Neural progenitor cell (in vitro differentiated cells): ENCODE measurements around the gene DLL4. TPM values are rescaled to one million over a fixed set of nuclear protein-coding genes. Genes with fewer than 3 reads are reported as not detected.

ENCODE experiments used
- DNase-seq: peaks from one replicate; pipeline ENCODE4 v3.0.0-alpha.2; 2016; ENCODE audit warnings: low spot score
- H2AFZ ChIP-seq: fragments of 200-600 bp; sonication (generic); replicated peaks from 2 replicates; pipeline ENCODE4 v1.6.1; 2016; ENCODE audit warnings: antibody characterized with exemption
- H3F3A ChIP-seq: fragments of 200-600 bp; sonication (generic); 2 replicates; pipeline ENCODE4 v1.6.1; 2016; ENCODE audit warnings: antibody characterized with exemption, low read depth
- H3K27ac ChIP-seq: fragments of 200-600 bp; sonication (generic); 2 replicates; pipeline ENCODE4 v1.5.1; 2016; ENCODE audit warnings: mild to moderate bottlenecking
- H3K27me3 ChIP-seq: fragments of 200-600 bp; sonication (generic); 2 replicates; pipeline ENCODE4 v1.6.1; 2016; ENCODE audit warnings: mild to moderate bottlenecking, moderate library complexity
- H3K36me3 ChIP-seq: fragments of 200-600 bp; sonication (generic); 2 replicates; pipeline ENCODE4 v1.5.1; 2016
- H3K4me1 ChIP-seq: fragments of 200-600 bp; sonication (generic); 2 replicates; pipeline ENCODE4 v1.6.1; 2016; ENCODE audit warnings: mixed run types
- H3K4me2 ChIP-seq: fragments of 200-600 bp; sonication (generic); 2 replicates; pipeline ENCODE4 v1.6.1; 2016
- H3K4me3 ChIP-seq: fragments of 200-600 bp; sonication (generic); 2 replicates; pipeline ENCODE4 v1.5.1; 2016
- H3K79me2 ChIP-seq: fragments of 200-600 bp; sonication (generic); 2 replicates; pipeline ENCODE4 v1.6.1; 2016; ENCODE audit warnings: low read depth
- H3K9ac ChIP-seq: fragments of 200-600 bp; sonication (generic); 2 replicates; pipeline ENCODE4 v1.6.1; 2016
- H3K9me3 ChIP-seq: fragments of 200-600 bp; sonication (generic); 2 replicates; pipeline ENCODE4 v1.5.1; 2016; ENCODE audit warnings: low read depth
- H4K20me1 ChIP-seq: fragments of 200-600 bp; sonication (generic); 2 replicates; pipeline ENCODE4 v1.6.1; 2016; ENCODE audit warnings: low read depth
- H3K27ac Mint-ChIP-seq: 3 replicates; pipeline ENCODE4 v1.8.0; 2021; ENCODE audit warnings: mixed read lengths
- H3K27me3 Mint-ChIP-seq: 2 replicates; pipeline ENCODE4 v1.8.0; 2022; ENCODE audit warnings: low read depth, mild to moderate bottlenecking, inconsistent platforms, moderate library complexity, mixed read lengths; ENCODE audit not compliant: insufficient read depth
- H3K36me3 Mint-ChIP-seq: 3 replicates; pipeline ENCODE4 v1.8.0; 2021; ENCODE audit warnings: mixed read lengths
- H3K4me1 Mint-ChIP-seq: 3 replicates; pipeline ENCODE4 v1.8.0; 2021; ENCODE audit warnings: mixed read lengths
- H3K4me3 Mint-ChIP-seq: 3 replicates; pipeline ENCODE4 v1.8.0; 2021; ENCODE audit warnings: mild to moderate bottlenecking, moderate library complexity, mixed read lengths
- H3K9me3 Mint-ChIP-seq: 3 replicates; pipeline ENCODE4 v1.8.0; 2020; ENCODE audit warnings: mixed read lengths
- CTCF ChIP-seq: fragments of 200-600 bp; sonication (generic); IDR thresholded peaks from 2 replicates; pipeline ENCODE4 v1.5.1; 2017; ENCODE audit warnings: antibody characterized with exemption, mild to moderate bottlenecking
- EZH2 ChIP-seq: fragments of 200-600 bp; sonication (generic); IDR thresholded peaks from 2 replicates; pipeline ENCODE4 v1.6.1; 2017; ENCODE audit warnings: antibody characterized with exemption, mild to moderate bottlenecking, moderate library complexity
- EZH2phosphoT487 ChIP-seq: fragments of 200-600 bp; sonication (generic); IDR thresholded peaks from 2 replicates; pipeline ENCODE4 v1.6.1; 2017; ENCODE audit warnings: antibody characterized with exemption
- total RNA-seq: library from RNA; depleted of rRNA; stranded (reverse); fragments of >200 nt; gene quantifications from 2 replicates; pipeline ENCODE4 v1.2.3, GENCODE V29; 2015; ENCODE audit warnings: low replicate concordance

The DLL4 gene
- total RNA-seq, 1 donor from 2014 or later, result not detected

GRCh38 chr15:40891810-40892446 lies 37.2 kb upstream of the DLL4 start:
- Mint-ChIP-seq H3K4me1 (peaks cover 23% of the 10 kb centered on the region), H3K27ac (peak overlapping the region; percentile 52), H3K27me3 (peaks cover 9% of the 10 kb centered on the region), H3K4me3 (peak overlapping the region; percentile 27), H3K9me3 (no peaks in the 10 kb centered on the region), H3K36me3 (peaks cover 4% of the 10 kb centered on the region)
- Histone ChIP-seq H3K27me3 (peaks cover 20% of the 10 kb centered on the region), H2AFZ (peak overlapping the region; percentile 19), H3K9me3 (no peaks in the 10 kb centered on the region), H3K4me1 (peaks cover 7% of the 10 kb centered on the region), H4K20me1 (no peaks in the 10 kb centered on the region), H3K4me3 (no peak overlapping the region), H3F3A (peaks cover 4% of the 10 kb centered on the region), H3K4me2 (no peak overlapping the region), H3K27ac (no peak overlapping the region), H3K9ac (no peak overlapping the region), H3K79me2 (peaks cover 25% of the 10 kb centered on the region), H3K36me3 (no peaks in the 10 kb centered on the region)
- peak; percentile 74 for TF ChIP-seq CTCF
- TF ChIP-seq EZH2phosphoT487, result no peak
- TF ChIP-seq EZH2, result no peak
- DNase-seq, result peak; percentile 56

DNA sequence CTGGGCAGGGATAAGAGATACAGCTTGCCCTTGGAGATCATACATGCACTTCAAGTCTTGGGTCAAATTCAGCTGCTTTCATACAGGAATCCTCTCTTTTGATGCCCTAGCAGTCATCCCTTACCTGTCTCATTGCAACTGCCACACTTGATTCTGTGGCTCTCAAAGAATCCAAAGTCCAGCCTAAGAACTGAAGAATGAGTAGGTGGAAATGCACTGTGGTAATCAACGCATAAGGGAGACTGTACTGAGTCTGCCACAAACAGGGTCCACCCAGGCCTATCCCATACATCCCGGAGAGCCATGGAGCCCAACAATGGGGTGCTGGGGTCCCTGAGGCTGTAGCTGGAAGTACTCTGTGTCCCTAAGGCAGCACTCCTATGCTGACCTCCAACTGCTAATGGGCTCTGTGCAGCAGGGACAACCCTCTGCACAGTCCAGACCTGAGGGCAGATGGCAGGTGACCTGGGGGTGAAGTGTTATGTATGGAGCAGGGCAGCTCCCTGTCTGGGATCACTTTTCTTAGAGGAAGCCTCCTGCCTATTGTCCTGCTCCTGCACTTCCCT lies 36.6 kb upstream of the DLL4 start:
- Histone ChIP-seq H3K4me3 (no peak overlapping the region), H3K36me3 (no peaks in the 10 kb centered on the region), H3K4me1 (peaks cover 7% of the 10 kb centered on the region), H3K27me3 (peaks cover 20% of the 10 kb centered on the region), H3K27ac (no peak overlapping the region), H3F3A (peaks cover 4% of the 10 kb centered on the region), H2AFZ (no peak overlapping the region), H3K4me2 (no peak overlapping the region), H4K20me1 (no peaks in the 10 kb centered on the region), H3K79me2 (peaks cover 26% of the 10 kb centered on the region), H3K9ac (no peak overlapping the region), H3K9me3 (no peaks in the 10 kb centered on the region)
- H3K27me3 Mint-ChIP-seq, result peaks cover 9% of the 10 kb centered on the region
- TF ChIP-seq EZH2 (no peak), CTCF (no peak), EZH2phosphoT487 (no peak)
- H3K27ac Mint-ChIP-seq, result no peak overlapping the region
- DNase-seq, result no peak
- no peaks in the 10 kb centered on the region for H3K9me3 Mint-ChIP-seq
- peak overlapping the region; percentile 59 for H3K4me3 Mint-ChIP-seq
- H3K4me1 Mint-ChIP-seq, result peaks cover 23% of the 10 kb centered on the region
- H3K36me3 Mint-ChIP-seq, result peaks cover 8% of the 10 kb centered on the region

DNA sequence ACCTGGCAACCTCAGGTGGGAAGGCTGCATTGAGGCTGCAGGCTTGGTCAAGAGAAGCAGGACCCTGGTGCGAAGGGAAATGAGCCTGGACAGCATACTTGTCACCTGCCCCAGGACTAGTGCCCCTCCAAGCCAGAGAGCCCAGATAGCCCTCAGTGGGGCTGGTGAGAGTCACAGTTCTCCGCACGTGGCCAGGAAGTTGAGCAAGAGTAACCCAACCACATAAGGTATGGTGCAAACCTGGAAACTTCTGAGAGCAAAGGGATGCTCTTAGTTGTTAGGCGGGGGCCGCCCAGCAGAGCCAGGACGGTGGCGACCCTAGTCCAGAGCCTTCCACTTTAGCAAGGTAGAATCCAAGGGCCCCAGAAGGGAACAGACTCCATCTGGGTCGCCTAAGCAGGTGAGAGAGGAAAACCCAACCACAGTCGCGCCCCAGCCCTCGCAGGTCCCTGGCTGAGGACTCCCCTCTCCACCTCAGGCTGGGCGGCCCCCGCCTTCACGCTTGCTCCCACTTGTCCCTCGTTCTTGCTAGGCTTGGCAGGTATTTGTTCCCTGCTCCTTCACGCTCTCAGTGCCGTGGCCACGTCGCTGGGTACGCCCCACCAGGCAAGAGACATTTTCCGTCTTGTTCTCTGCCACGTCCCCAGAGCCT lies 36.0 kb upstream of the DLL4 start:
- peaks cover 20% of the 10 kb centered on the region for H3K27me3 ChIP-seq
- H3K4me3 ChIP-seq, result peak overlapping the region; percentile 84
- Mint-ChIP-seq H3K4me3 (peak overlapping the region; percentile 98), H3K27me3 (peaks cover 9% of the 10 kb centered on the region), H3K9me3 (no peaks in the 10 kb centered on the region), H3K4me1 (peaks cover 23% of the 10 kb centered on the region), H3K27ac (no peak overlapping the region), H3K36me3 (peaks cover 9% of the 10 kb centered on the region)
- H3K4me2 ChIP-seq, result peak overlapping the region; percentile 80
- H3K27ac ChIP-seq, result no peak overlapping the region
- no peak overlapping the region for H3K9ac ChIP-seq
- peaks cover 4% of the 10 kb centered on the region for H3F3A ChIP-seq
- H3K79me2 ChIP-seq, result peaks cover 26% of the 10 kb centered on the region
- H3K9me3 ChIP-seq, result no peaks in the 10 kb centered on the region
- DNase-seq, result no peak
- no peaks in the 10 kb centered on the region for H3K36me3 ChIP-seq
- no peaks in the 10 kb centered on the region for H4K20me1 ChIP-seq
- H3K4me1 ChIP-seq, result peaks cover 7% of the 10 kb centered on the region
- peak overlapping the region; percentile 99 for H2AFZ ChIP-seq
- no peak for TF ChIP-seq EZH2phosphoT487
